Ovary (tissue), 9 donors: ENCODE data around the gene ARHGEF1. TPM values are rescaled to one million over a fixed set of nuclear protein-coding genes. Genes with fewer than 3 reads are reported as not detected.

Experiments used
- DNase-seq, 5 donors: peaks; one replicate each; pipeline ENCODE4 v3.0.0-alpha.2; 2019 to 2020
- H3K27ac ChIP-seq, 2 donors: fragments of 200-600 bp; one replicate each; pipeline versions ENCODE4 v1.5.1 to v1.8.0; 2019 to 2022
- H3K27me3 ChIP-seq: fragments of 200-600 bp; one replicate; pipeline ENCODE4 v1.8.0; 2022
- H3K36me3 ChIP-seq: fragments of 200-600 bp; sonication (generic); one replicate; pipeline ENCODE4 v1.5.1; 2019
- H3K4me1 ChIP-seq: one replicate; pipeline ENCODE4 v1.8.1; 2013; ENCODE audit warnings: mild to moderate bottlenecking, moderate library complexity; ENCODE audit not compliant: insufficient read depth
- H3K4me3 ChIP-seq: fragments of 200-600 bp; sonication (generic); one replicate; pipeline ENCODE4 v1.5.1; 2017
- H3K9me3 ChIP-seq, 2 donors: fragments of 200-600 bp in 1 of 2; sonication (generic) in 1 of 2; one replicate each; pipeline versions ENCODE4 v1.5.1 to v1.8.1; 2013 to 2019; ENCODE audit warnings: mild to moderate bottlenecking in 1 of 2, moderate library complexity in 1 of 2
- CTCF ChIP-seq, 3 donors: fragments of 450-650 bp in 2 of 3; fragments of 200-600 bp in 1 of 3; IDR thresholded peaks; one replicate each; pipeline versions ENCODE4 v1.5.1 to v1.8.0; 2016 to 2022; ENCODE audit warnings: antibody characterized with exemption in 3 of 3, mild to moderate bottlenecking in 1 of 3
- EP300 ChIP-seq: sonication (generic); formaldehyde crosslinking; IDR thresholded peaks from one replicate; pipeline ENCODE4 v1.6.1; 2017; ENCODE audit warnings: antibody characterized with exemption
- POLR2A ChIP-seq: fragments of 450-650 bp; IDR thresholded peaks from one replicate; pipeline ENCODE4 v1.6.1; 2017; ENCODE audit warnings: antibody characterized with exemption, mild to moderate bottlenecking, moderate library complexity
- WGBS, 3 donors: extraction: QIAGEN DNeasy Blood & Tissue Kit in 1 of 3; methylation state at CpG; one replicate each; pipeline versions ENCODE4 v1.1.5 to v1.1.7; 2013 to 2017; 5-methylcytosine and 5-hydroxymethylcytosine counted together
- intact Hi-C, 4 donors: fragments of 100-400 bp; cut with DNase I; formaldehyde crosslinking; loops; one replicate each; pipeline versions ENCODE4 v1.11.0 to v1.15.1; 2022 to 2023
- polyA plus RNA-seq, 2 donors: library from polyadenylated mRNA; stranded (reverse); fragments of 200-250 nt in 1 of 2; fragments of 350-450 nt in 1 of 2; fragmentation: Illumina TruSeq in 1 of 2; extraction: RNeasy Lipid Tissue Mini Kit (QIAGEN cat#74804) in 1 of 2; gene quantifications; one replicate each; pipeline ENCODE4 v1.2.3, GENCODE V29; 2013 to 2014
- total RNA-seq, 7 donors: library from RNA; depleted of rRNA in 2 of 7; stranded (reverse); fragments of >200 nt in 2 of 7; fragmentation: NEBNext Ultra II Directional in 3 of 7; extraction: Animal tissue kit (Norgen Biotek cat#: 25700) in 3 of 7; gene quantifications; one replicate each; pipeline versions ENCODE4 v1.1.0 to v1.2.4, GENCODE V29; 2016 to 2023
- donor health status: DM: no; HTN: no; CAD: no; lungs with moderate emphysema.
- donor health status: DM: no; HTN: no; CAD: no.
- donor health status: Bipolar disorder and iron deficiency.
- donor health status: DM: yes; HTN: yes; CAD: no.
- donor health status: DM: no; HTN: no; CAD: no.
- donor health status: DM: yes; HTN: yes; CAD: no.

The ARHGEF1 gene
- total and polyA plus RNA-seq, 9 donors, result 7.9 to 97.5 (median 56.6) TPM

GRCh38 chr19:41939861-41940730 is 57.1 kb downstream of the ARHGEF1 start:
- Histone ChIP-seq H3K27me3 (no peaks in the 10 kb centered on the region), H3K9me3 (no peaks in the 10 kb centered on the region), H3K4me3 (peak overlapping the region; percentile 29), H3K27ac (no peak overlapping the region), H3K4me1 (peaks cover 4% of the 10 kb centered on the region), H3K36me3 (no peaks in the 10 kb centered on the region)
- TF ChIP-seq CTCF (IDR thresholded peaks at IDR 0.05), result no peak
- no peak for TF ChIP-seq EP300
- no peak for TF ChIP-seq POLR2A
- whole genome bisulfite sequencing, 3 donors, result 1 to 2% (median 2%) methylated on average over 69 to 83 of the region's 83 CpGs
- intact Hi-C loops, result no loop called here
- no peak for DNase-seq

GRCh38 chr19:41940731-41941409 is 57.9 kb downstream of the ARHGEF1 start:
- 7 to 9% (median 8%) methylated on average over 50 to 53 of the region's 53 CpGs for WGBS, 3 donors
- no peak for TF ChIP-seq EP300
- TF ChIP-seq CTCF (IDR thresholded peaks at IDR 0.05), result no peak
- TF ChIP-seq POLR2A, result no peak
- H3K27ac ChIP-seq, result no peak overlapping the region
- no peak overlapping the region for H3K4me3 ChIP-seq
- intact Hi-C loops, result no loop called here
- H3K36me3 ChIP-seq, result no peaks in the 10 kb centered on the region
- H3K9me3 ChIP-seq, result no peaks in the 10 kb centered on the region
- H3K27me3 ChIP-seq, result no peaks in the 10 kb centered on the region
- peaks cover 4% of the 10 kb centered on the region for H3K4me1 ChIP-seq
- DNase-seq, result no peak

GRCh38 chr19:41941410-41942202 is 58.6 kb downstream of the ARHGEF1 start:
- Histone ChIP-seq H3K36me3 (no peaks in the 10 kb centered on the region), H3K9me3 (no peaks in the 10 kb centered on the region), H3K4me1 (peaks cover 4% of the 10 kb centered on the region), H3K4me3 (no peak overlapping the region), H3K27me3 (no peaks in the 10 kb centered on the region), H3K27ac (no peak overlapping the region)
- no peak for DNase-seq
- intact Hi-C loops, result no loop called here
- WGBS, 3 donors, result 81 to 90% (median 88%) methylated on average over 9 of the region's 9 CpGs
- TF ChIP-seq CTCF (IDR thresholded peaks at IDR 0.05), result no peak
- no peak for TF ChIP-seq POLR2A
- no peak for TF ChIP-seq EP300

- Histone ChIP-seq H3K9me3 (no peaks in the 10 kb centered on the region), H3K4me3 (no peak overlapping the region), H3K4me1 (peaks cover 4% of the 10 kb centered on the region), H3K27me3 (no peaks in the 10 kb centered on the region), H3K27ac (no peak overlapping the region), H3K36me3 (no peaks in the 10 kb centered on the region)
- intact Hi-C loops, result no loop called here
- WGBS, 3 donors, result 55 to 70% (median 61%) methylated on average over 2 of the region's 2 CpGs
- TF ChIP-seq POLR2A, result no peak
- TF ChIP-seq CTCF (IDR thresholded peaks at IDR 0.05), result no peak
- no peak for TF ChIP-seq EP300
- DNase-seq, result no peak
These were observed 61.4 kb downstream of the ARHGEF1 start for GRCh38 chr19:41944336-41944735.
